ENCODE measurements around the gene FSTL5. TPM values are rescaled to one million over a fixed set of nuclear protein-coding genes. Genes with fewer than 3 reads are reported as not detected.

Gene FSTL5
- total and polyA plus RNA-seq, 2 donors (not counting 3 experiments of a cell fraction or from before 2014, with no cell fraction given) = 1.3 to 1.9 TPM

GRCh38 chr4:161920304-161921052, 243.3 kb downstream of the FSTL5 start:
- FAIRE-seq = no peak
- no peak overlapping the region for H2AFZ ChIP-seq (ENCODE audit: low read depth, low read length)
- H4K20me1 ChIP-seq (replicated peaks; ENCODE audit: control insufficient read depth, extremely low read depth, insufficient read depth, low read length) = no peaks in the 10 kb centered on the region
- H3K27ac ChIP-seq (ENCODE audit: insufficient read depth, low read depth, low read length) = no peak overlapping the region
- H3K4me2 ChIP-seq (ENCODE audit: insufficient read depth, low read length) = no peak overlapping the region
- no peak overlapping the region for H3K4me3 ChIP-seq (replicated peaks in 1 of 3; ENCODE audit: insufficient read depth in 1 of 3, low read depth in 1 of 3, low read length in 3 of 3)
- H3K79me2 ChIP-seq (ENCODE audit: control insufficient read depth, insufficient read depth, low read length) = no peaks in the 10 kb centered on the region
- H3K9ac ChIP-seq (replicated peaks; ENCODE audit: extremely low read depth, insufficient read depth, low read length) = no peak overlapping the region
- no peaks in the 10 kb centered on the region for H3K4me1 ChIP-seq (ENCODE audit: control insufficient read depth, extremely low read depth, insufficient read depth, low read length)
- intact Hi-C loops (cut with micrococcal nuclease) = no loop called here
- no TSS peak for BruUV-seq (replicated peaks)
- ChIA-PET POLR2A (interaction anchor here (0.6 kb wide), 1 partner anchor 28 kb away, joined by 9 read pairs; no protein-coding TSS in a partner anchor), CTCF (no interaction called here)
- no peak for DNase-seq (ENCODE audit: low read depth, low spot score)
- H3K27me3 ChIP-seq (ENCODE audit: control insufficient read depth in 2 of 2, insufficient read depth in 2 of 2, low read length in 2 of 2) = no peaks in the 10 kb centered on the region
- no peaks in the 10 kb centered on the region for H3K9me1 ChIP-seq (replicated peaks; ENCODE audit: control insufficient read depth, extremely low read depth, insufficient read depth, low read length)
- TF ChIP-seq GATA2 (IDR thresholded peaks at IDR 0.05; ENCODE audit: insufficient read depth, insufficient read length, low read depth, low read length) (no peak), EZH2 (IDR thresholded peaks at IDR 0.05; ENCODE audit: borderline replicate concordance, low read depth, low read length, severe bottlenecking) (no peak), POLR2A (IDR thresholded peaks at IDR 0.05; ENCODE audit: low read depth, low read length) (no peak), MYC (IDR thresholded peaks at IDR 0.05; ENCODE audit: low read depth, low read length) (no peak), POLR2AphosphoS5 (IDR thresholded peaks at IDR 0.05; ENCODE audit: insufficient read depth, low read depth, low read length) (no peak), MAX (IDR thresholded peaks at IDR 0.05; ENCODE audit: insufficient read depth, insufficient read length) (no peak), FOS (IDR thresholded peaks at IDR 0.05; ENCODE audit: borderline replicate concordance, insufficient read depth, low read length) (no peak), JUN (IDR thresholded peaks at IDR 0.05; ENCODE audit: borderline replicate concordance, insufficient read depth, insufficient read length, low read depth) (no peak)
- TF ChIP-seq, protein P1, sequence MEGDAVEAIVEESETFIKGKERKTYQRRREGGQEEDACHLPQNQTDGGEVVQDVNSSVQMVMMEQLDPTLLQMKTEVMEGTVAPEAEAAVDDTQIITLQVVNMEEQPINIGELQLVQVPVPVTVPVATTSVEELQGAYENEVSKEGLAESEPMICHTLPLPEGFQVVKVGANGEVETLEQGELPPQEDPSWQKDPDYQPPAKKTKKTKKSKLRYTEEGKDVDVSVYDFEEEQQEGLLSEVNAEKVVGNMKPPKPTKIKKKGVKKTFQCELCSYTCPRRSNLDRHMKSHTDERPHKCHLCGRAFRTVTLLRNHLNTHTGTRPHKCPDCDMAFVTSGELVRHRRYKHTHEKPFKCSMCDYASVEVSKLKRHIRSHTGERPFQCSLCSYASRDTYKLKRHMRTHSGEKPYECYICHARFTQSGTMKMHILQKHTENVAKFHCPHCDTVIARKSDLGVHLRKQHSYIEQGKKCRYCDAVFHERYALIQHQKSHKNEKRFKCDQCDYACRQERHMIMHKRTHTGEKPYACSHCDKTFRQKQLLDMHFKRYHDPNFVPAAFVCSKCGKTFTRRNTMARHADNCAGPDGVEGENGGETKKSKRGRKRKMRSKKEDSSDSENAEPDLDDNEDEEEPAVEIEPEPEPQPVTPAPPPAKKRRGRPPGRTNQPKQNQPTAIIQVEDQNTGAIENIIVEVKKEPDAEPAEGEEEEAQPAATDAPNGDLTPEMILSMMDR (IDR thresholded peaks at IDR 0.05; ENCODE audit: extremely low read depth in 1 of 2, insufficient read depth in 1 of 2, low read depth in 1 of 2, low read length in 2 of 2) = no peak
- no peaks in the 10 kb centered on the region for H3K36me3 ChIP-seq (ENCODE audit: control insufficient read depth in 2 of 2, extremely low read depth in 1 of 2, insufficient read depth in 2 of 2, low read length in 2 of 2)
- H3K9me3 ChIP-seq (replicated peaks; ENCODE audit: control insufficient read depth, insufficient read depth, low read length) = no peaks in the 10 kb centered on the region
- dilution Hi-C loops (cut with MboI; ENCODE audit: extremely low pct_ligation_motif_present, low sequenced_read_pairs) = no loop called here

All from endothelial cell of umbilical vein (primary cell).